OCI-LY7 (cell line): ENCODE results near the gene NHS. TPM values are rescaled to one million over a fixed set of nuclear protein-coding genes. Genes with fewer than 3 reads are reported as not detected.

Experiments
- BruUV-seq: library from RNA; stranded (reverse); fragments of 400-500 nt; replicated peaks from 2 replicates; lab custom pipeline; 2021; lab: Mats Ljungman, UMichigan
- CTCF ChIA-PET: fragments of 300-600 bp; sonication (Branson Sonifier 250); formaldehyde crosslinking; loops from one replicate; lab custom pipeline; 2022; ENCODE audit warnings: antibody characterized with exemption; ENCODE audit not compliant: unreplicated experiment; lab: Charles Lee
- POLR2A ChIA-PET: fragments of 300-600 bp; sonication (Branson Sonifier 250); formaldehyde crosslinking; loops from one replicate; lab custom pipeline; 2022; ENCODE audit warnings: antibody characterized with exemption; lab: Charles Lee
- DNase-seq: peaks from one replicate; pipeline ENCODE4 v3.0.0-alpha.2; 2015; ENCODE audit warnings: low spot score
- H2AFZ ChIP-seq: fragments of 200-600 bp; sonication (generic), shearing (Covaris generic); 2 replicates; pipeline ENCODE4 v1.6.1; 2014; ENCODE audit warnings: mild to moderate bottlenecking, antibody characterized with exemption, low read length, moderate library complexity
- H3K27ac ChIP-seq: fragments of 200-600 bp; sonication (generic); 2 replicates; pipeline ENCODE4 v1.5.1; 2014; ENCODE audit warnings: mixed run types, low read depth, mild to moderate bottlenecking, moderate library complexity, low read length, inconsistent platforms; ENCODE audit not compliant: poor library complexity, severe bottlenecking
- H3K36me3 ChIP-seq: fragments of 200-600 bp; sonication (generic); 2 replicates; pipeline ENCODE4 v1.6.1; 2014; ENCODE audit warnings: mild to moderate bottlenecking, antibody characterized with exemption, low read length, moderate library complexity, mixed read lengths; ENCODE audit not compliant: insufficient read depth
- H3K4me1 ChIP-seq: fragments of 200-600 bp; sonication (generic); 2 replicates; pipeline ENCODE4 v1.5.1; 2014; ENCODE audit warnings: mild to moderate bottlenecking, low read length; ENCODE audit not compliant: insufficient read depth, poor library complexity, severe bottlenecking
- H3K4me2 ChIP-seq: fragments of 200-600 bp; sonication (generic); 2 replicates; pipeline ENCODE4 v1.6.1; 2014; ENCODE audit warnings: mild to moderate bottlenecking, low read length
- H3K4me3 ChIP-seq: fragments of 200-600 bp; sonication (generic); 2 replicates; pipeline ENCODE4 v1.5.1; 2014; ENCODE audit warnings: mild to moderate bottlenecking, low read depth, low read length; ENCODE audit not compliant: poor library complexity, severe bottlenecking
- H3K79me2 ChIP-seq: fragments of 200-600 bp; sonication (generic); 2 replicates; pipeline ENCODE4 v1.6.1; 2016; ENCODE audit warnings: low read depth, mild to moderate bottlenecking, low read length, moderate library complexity, mixed read lengths; ENCODE audit not compliant: insufficient read depth
- H3K9me2 ChIP-seq: fragments of 200-600 bp; sonication (generic); 2 replicates; pipeline ENCODE4 v1.6.1; 2016; ENCODE audit warnings: mild to moderate bottlenecking, low read length, mixed read lengths; ENCODE audit not compliant: insufficient read depth
- H3K9me3 ChIP-seq: fragments of 200-600 bp; sonication (generic); 2 replicates; pipeline ENCODE4 v1.6.1; 2014; ENCODE audit warnings: mild to moderate bottlenecking, mixed run types, low read length, mixed read lengths
- H4K20me1 ChIP-seq: fragments of 200-600 bp; sonication (generic); 2 replicates; pipeline ENCODE4 v1.6.1; 2014; ENCODE audit warnings: mild to moderate bottlenecking, antibody characterized with exemption, low read length, moderate library complexity, mixed read lengths; ENCODE audit not compliant: insufficient read depth
- CTCF ChIP-seq: fragments of 200-600 bp; sonication (generic); conservative IDR thresholded peaks from 2 replicates; pipeline ENCODE4 v1.5.1; 2014; ENCODE audit warnings: mild to moderate bottlenecking, antibody characterized with exemption, low read length, moderate library complexity, mixed read lengths
- EZH2phosphoT487 ChIP-seq: fragments of 200-600 bp; sonication (generic); IDR thresholded peaks from 2 replicates; pipeline ENCODE4 v1.6.1; 2018; ENCODE audit warnings: low read depth, borderline replicate concordance, mild to moderate bottlenecking, mixed run types, antibody characterized with exemption, low read length, moderate library complexity, mixed read lengths
- intact Hi-C: fragments of 100-400 bp; cut with micrococcal nuclease; formaldehyde crosslinking; loops from one replicate; pipeline ENCODE4 v1.10.0; 2022; ENCODE audit not compliant: unreplicated experiment
- total RNA-seq, 2 experiments: library from RNA; depleted of rRNA in 1 of 2; stranded (reverse); fragments of >200 nt in 1 of 2; shearing (Covaris generic) in 1 of 2; gene quantifications; 2 replicates each; pipeline ENCODE4 v1.2.3, GENCODE V29; 2014 to 2022

NHS gene
- total RNA-seq, 2 experiments from 2014 or later: not detected

GRCh38 chrX:17414027-17414658 is 39.1 kb downstream of the NHS start:
- H3K79me2 ChIP-seq: no peaks in the 10 kb centered on the region
- no peak overlapping the region for H3K27ac ChIP-seq
- H3K9me3 ChIP-seq: no peaks in the 10 kb centered on the region
- ChIA-PET CTCF (no interaction called here), POLR2A (no interaction called here)
- no peak overlapping the region for H3K4me3 ChIP-seq
- H3K9me2 ChIP-seq: no peaks in the 10 kb centered on the region
- DNase-seq: no peak
- intact Hi-C loops: no loop called here
- H3K4me2 ChIP-seq: no peak overlapping the region
- TF ChIP-seq CTCF (no peak), EZH2phosphoT487 (no peak)
- no peak overlapping the region for H2AFZ ChIP-seq
- no peaks in the 10 kb centered on the region for H4K20me1 ChIP-seq
- H3K36me3 ChIP-seq: no peaks in the 10 kb centered on the region
- no peaks in the 10 kb centered on the region for H3K4me1 ChIP-seq
- BruUV-seq: no TSS peak

GRCh38 chrX:17414839-17415238 is 39.8 kb downstream of the NHS start:
- intact Hi-C loops: no loop called here
- no peak overlapping the region for H3K4me2 ChIP-seq
- BruUV-seq: no TSS peak
- H4K20me1 ChIP-seq: no peaks in the 10 kb centered on the region
- H2AFZ ChIP-seq: no peak overlapping the region
- no peak overlapping the region for H3K4me3 ChIP-seq
- ChIA-PET CTCF (no interaction called here), POLR2A (no interaction called here)
- no peaks in the 10 kb centered on the region for H3K36me3 ChIP-seq
- H3K4me1 ChIP-seq: no peaks in the 10 kb centered on the region
- no peak overlapping the region for H3K27ac ChIP-seq
- no peaks in the 10 kb centered on the region for H3K9me3 ChIP-seq
- DNase-seq: no peak
- no peaks in the 10 kb centered on the region for H3K79me2 ChIP-seq
- TF ChIP-seq EZH2phosphoT487 (no peak), CTCF (no peak)
- H3K9me2 ChIP-seq: no peaks in the 10 kb centered on the region

GRCh38 chrX:17415242-17415810 is 40.3 kb downstream of the NHS start:
- TF ChIP-seq CTCF (no peak), EZH2phosphoT487 (no peak)
- no peak overlapping the region for H2AFZ ChIP-seq
- BruUV-seq: no TSS peak
- no peaks in the 10 kb centered on the region for H3K9me3 ChIP-seq
- no peaks in the 10 kb centered on the region for H3K36me3 ChIP-seq
- no peak overlapping the region for H3K27ac ChIP-seq
- ChIA-PET POLR2A (no interaction called here), CTCF (no interaction called here)
- H3K9me2 ChIP-seq: no peaks in the 10 kb centered on the region
- no peaks in the 10 kb centered on the region for H3K79me2 ChIP-seq
- no peak overlapping the region for H3K4me3 ChIP-seq
- DNase-seq: no peak
- intact Hi-C loops: no loop called here
- H4K20me1 ChIP-seq: no peaks in the 10 kb centered on the region
- no peak overlapping the region for H3K4me2 ChIP-seq
- no peaks in the 10 kb centered on the region for H3K4me1 ChIP-seq
